ENCODE data around the gene MCOLN1. TPM values are rescaled to one million over a fixed set of nuclear protein-coding genes. Genes with fewer than 3 reads are reported as not detected.
"Not testable (repeated sequence)": the region's sequence is repeated elsewhere in the genome, so short reads cannot be mapped to it uniquely, and the experiment has no call there.

MCOLN1 gene
- total and polyA plus RNA-seq, 5 experiments from 2014 or later, result 6.5 to 13.7 (median 10.1) TPM

- POLR2A ChIA-PET, result no interaction called here
- no peak for DNase-seq
- Mint-ChIP-seq H3K36me3 (no peaks in the 10 kb centered on the region), H3K9me3 (no peaks in the 10 kb centered on the region), H3K4me3 (no peak overlapping the region), H3K27ac (no peak overlapping the region), H3K27me3 (peaks cover 0 to 11% (median 8%) of the 10 kb centered on the region in 5 donors), H3K4me1 (no peaks in the 10 kb centered on the region)
- no peak for ATAC-seq
These were observed 53.1 kb downstream of the MCOLN1 start for GRCh38 chr19:7575434-7576040.

GRCh38 chr19:7577422-7577821 is 55.0 kb downstream of the MCOLN1 start:
- DNase-seq, H3K36me3 Mint-ChIP-seq, H3K4me1 Mint-ChIP-seq, H3K4me3 Mint-ChIP-seq, H3K27ac Mint-ChIP-seq, H3K9me3 Mint-ChIP-seq, POLR2A ChIA-PET, ATAC-seq: not testable (repeated sequence)
- peaks cover 0 to 12% (median 8%) of the 10 kb centered on the region in 5 donors for H3K27me3 Mint-ChIP-seq

GRCh38 chr19:7578127-7578526 is 55.7 kb downstream of the MCOLN1 start:
- no peak overlapping the region for H3K27ac Mint-ChIP-seq
- H3K4me1 Mint-ChIP-seq, result no peaks in the 10 kb centered on the region
- ATAC-seq (no peak), DNase-seq (no peak)
- no peaks in the 10 kb centered on the region for H3K9me3 Mint-ChIP-seq
- no peaks in the 10 kb centered on the region for H3K36me3 Mint-ChIP-seq
- peaks cover 0 to 13% (median 8%) of the 10 kb centered on the region in 5 donors for H3K27me3 Mint-ChIP-seq
- H3K4me3 Mint-ChIP-seq, result no peak overlapping the region
- POLR2A ChIA-PET, result no interaction called here

GRCh38 chr19:7579182-7579581 is 56.8 kb downstream of the MCOLN1 start:
- peaks cover 0 to 11% (median 8%) of the 10 kb centered on the region in 5 donors for H3K27me3 Mint-ChIP-seq
- H3K27ac Mint-ChIP-seq, result no peak overlapping the region
- H3K36me3 Mint-ChIP-seq, result no peaks in the 10 kb centered on the region
- POLR2A ChIA-PET, result no interaction called here
- ATAC-seq, result no peak
- no peak for DNase-seq
- H3K4me3 Mint-ChIP-seq, result no peak overlapping the region
- no peaks in the 10 kb centered on the region for H3K9me3 Mint-ChIP-seq
- no peaks in the 10 kb centered on the region for H3K4me1 Mint-ChIP-seq

- no peak overlapping the region for H3K27ac Mint-ChIP-seq
- no peaks in the 10 kb centered on the region for H3K9me3 Mint-ChIP-seq
- no peaks in the 10 kb centered on the region for H3K4me1 Mint-ChIP-seq
- peaks cover 0 to 9% (median under 1%) of the 10 kb centered on the region in 5 donors for H3K27me3 Mint-ChIP-seq
- POLR2A ChIA-PET, result no interaction called here
- DNase-seq, result no peak
- no peaks in the 10 kb centered on the region for H3K36me3 Mint-ChIP-seq
- H3K4me3 Mint-ChIP-seq, result no peak overlapping the region
- no peak for ATAC-seq
These were observed 60.0 kb downstream of the MCOLN1 start for GRCh38 chr19:7582446-7582845.

Other genes starting within 250 kb of the MCOLN1 start
- gene INSR, start 228.2 kb upstream of the MCOLN1 start, total RNA-seq, result 1 to 10 TPM in 1 of 2 experiments, under 1 TPM in 1; 0.60 to 1.4 TPM
- gene INSR, start 228.2 kb upstream of the MCOLN1 start, polyA plus RNA-seq, result under 1 TPM in 2 of 3 donors, not detected in 1; 0.14 to 0.30 TPM
- gene ARHGEF18, start 173.7 kb upstream of the MCOLN1 start, total RNA-seq, result 100 to 1,000 TPM; 118 to 140 TPM
- gene ARHGEF18, start 173.7 kb upstream of the MCOLN1 start, polyA plus RNA-seq, result 10 to 100 TPM in 1 of 3 donors, 1 to 10 TPM in 2; 3.2 to 10.6 (median 5.6) TPM
- gene PEX11G, start 33.6 kb upstream of the MCOLN1 start, total RNA-seq, result 1 to 10 TPM in 1 of 2 experiments, under 1 TPM in 1; 0.88 to 1.1 TPM
- 1 to 10 TPM in 2 of 3 donors, under 1 TPM in 1; 0.68 to 2.7 (median 2.3) TPM for gene PEX11G, start 33.6 kb upstream of the MCOLN1 start, polyA plus RNA-seq
- 10 to 100 TPM; 10.2 to 10.8 TPM for gene ZNF358, start 6.5 kb upstream of the MCOLN1 start, total RNA-seq
- 1 to 10 TPM in 2 of 3 donors, under 1 TPM in 1; 0.71 to 2.5 (median 1.7) TPM for gene ZNF358, start 6.5 kb upstream of the MCOLN1 start, polyA plus RNA-seq
- 100 to 1,000 TPM; 114 to 116 TPM for gene PNPLA6, start 13.1 kb downstream of the MCOLN1 start, total RNA-seq
- 10 to 100 TPM in 1 of 3 donors, 1 to 10 TPM in 2; 5.9 to 10.2 (median 7.0) TPM for gene PNPLA6, start 13.1 kb downstream of the MCOLN1 start, polyA plus RNA-seq
- gene CAMSAP3, start 73.2 kb downstream of the MCOLN1 start, total RNA-seq, result 1 to 10 TPM in 1 of 2 experiments, under 1 TPM in 1; 0.99 to 2.2 TPM
- under 1 TPM in 2 of 3 donors, not detected in 1; 0.20 to 0.58 TPM for gene CAMSAP3, start 73.2 kb downstream of the MCOLN1 start, polyA plus RNA-seq
- 10 to 100 TPM; 70.2 to 71.0 TPM for gene XAB2, start 106.9 kb downstream of the MCOLN1 start, total RNA-seq
- gene XAB2, start 106.9 kb downstream of the MCOLN1 start, polyA plus RNA-seq, result 10 to 100 TPM in 1 of 3 donors, 1 to 10 TPM in 2; 6.6 to 17.6 (median 9.9) TPM
- 100 to 1,000 TPM; 124 to 128 TPM for gene PET100, start 107.2 kb downstream of the MCOLN1 start, total RNA-seq
- 100 to 1,000 TPM; 190 to 299 (median 289) TPM for gene PET100, start 107.2 kb downstream of the MCOLN1 start, polyA plus RNA-seq
- gene PCP2, start 111.1 kb downstream of the MCOLN1 start, total RNA-seq, result 1 to 10 TPM; 5.2 to 8.4 TPM
- under 1 TPM in 1 of 3 donors, not detected in 2; 0.76 TPM for gene PCP2, start 111.1 kb downstream of the MCOLN1 start, polyA plus RNA-seq
- 100 to 1,000 TPM; 165 to 184 TPM for gene STXBP2, start 114.5 kb downstream of the MCOLN1 start, total RNA-seq
- 10 to 100 TPM; 50.4 to 63.2 (median 54.9) TPM for gene STXBP2, start 114.5 kb downstream of the MCOLN1 start, polyA plus RNA-seq
- not detected for gene RETN, start 146.4 kb downstream of the MCOLN1 start, total RNA-seq
- gene RETN, start 146.4 kb downstream of the MCOLN1 start, polyA plus RNA-seq, result 10 to 100 TPM in 1 of 3 donors, 1 to 10 TPM in 2; 6.5 to 12.8 (median 8.7) TPM
- gene MCEMP1, start 154.5 kb downstream of the MCOLN1 start, total RNA-seq, result not detected
- under 1 TPM in 1 of 3 donors, not detected in 2; 0.12 TPM for gene MCEMP1, start 154.5 kb downstream of the MCOLN1 start, polyA plus RNA-seq
- gene TRAPPC5, start 158.2 kb downstream of the MCOLN1 start, total RNA-seq, result 10 to 100 TPM; 66.5 to 71.8 TPM
- gene TRAPPC5, start 158.2 kb downstream of the MCOLN1 start, polyA plus RNA-seq, result 100 to 1,000 TPM; 154 to 208 (median 170) TPM
- gene FCER2, start 179.5 kb downstream of the MCOLN1 start, total RNA-seq, result 1 to 10 TPM; 1.7 to 2.3 TPM
- under 1 TPM in 2 of 3 donors, not detected in 1; 0.23 to 0.38 TPM for gene FCER2, start 179.5 kb downstream of the MCOLN1 start, polyA plus RNA-seq
- not detected for gene CLEC4G, start 209.5 kb downstream of the MCOLN1 start, total RNA-seq
- gene CLEC4G, start 209.5 kb downstream of the MCOLN1 start, polyA plus RNA-seq, result not detected
- gene CD209, start 224.9 kb downstream of the MCOLN1 start, total RNA-seq, result under 1 TPM; 0.11 to 0.26 TPM
- gene CD209, start 224.9 kb downstream of the MCOLN1 start, polyA plus RNA-seq, result not detected
- gene CLEC4M, start 240.6 kb downstream of the MCOLN1 start, total RNA-seq, result not detected
- gene CLEC4M, start 240.6 kb downstream of the MCOLN1 start, polyA plus RNA-seq, result not detected

Measured in naive thymus-derived CD8-positive, alpha-beta T cell (primary cell).